ENCODE results near the gene DGKQ. TPM values are rescaled to one million over a fixed set of nuclear protein-coding genes. Genes with fewer than 3 reads are reported as not detected.

DGKQ gene
- total and polyA plus RNA-seq, 9 of the 15 experiments (the other 6 are each of a cell fraction or from before 2014, with no cell fraction given) = 0.17 to 22.0 (median 5.6) TPM

GRCh38 chr4:993111-994029 lies 20.0 kb upstream of the DGKQ start, which contains the start of gene SLC26A1 (continued):
- TF ChIP-seq DMBX1 (CRISPR knock-in tag; IDR thresholded peaks at IDR 0.05; ENCODE audit: borderline replicate concordance) = 0 out of 2 replicates have a peak, but pooled peaks have one; percentile 37
- TF ChIP-seq POLR2G (IDR thresholded peaks at IDR 0.05; ENCODE audit: low read depth, low read length) = peak; percentile 73
- peak; percentile 28 for TF ChIP-seq CHD1 (IDR thresholded peaks at IDR 0.05; ENCODE audit: low read length)
- TF ChIP-seq WHSC1 (IDR thresholded peaks at IDR 0.05; ENCODE audit: low read length) = peak; percentile 82
- TF ChIP-seq TAF1 (IDR thresholded peaks at IDR 0.05; ENCODE audit: control insufficient read depth, extremely low read depth, insufficient read depth, low read length, severe bottlenecking) = peak; percentile 34
- TF ChIP-seq MECOM (CRISPR knock-in tag; IDR thresholded peaks at IDR 0.05) = 0 out of 2 replicates have a peak, but pooled peaks have one; percentile 6
- TF ChIP-seq MAFK (IDR thresholded peaks at IDR 0.05; ENCODE audit: low read length) = peak; percentile 90

- no peaks in the 10 kb centered on the region; the same call in 1 of the 2 replicates for H3K9me3 ChIP-seq (replicated peaks; ENCODE audit: control insufficient read depth, insufficient read depth, low read depth, low read length)
- peak; percentile 70 to 94 (median 78) for DNase-seq (ENCODE audit: extremely low read depth in 1 of 4, low spot score in 3 of 4)
- peak; percentile 99 for FAIRE-seq
- H3K27ac ChIP-seq (ENCODE audit: extremely low read depth, low read depth, low read length) = peak overlapping the region; percentile 82
- no peaks in the 10 kb centered on the region for H3K9me1 ChIP-seq (ENCODE audit: control insufficient read depth, insufficient read depth, low read length)
- H2AFZ ChIP-seq (ENCODE audit: low read depth, low read length) = peak overlapping the region; percentile 84
- no peaks in the 10 kb centered on the region for H3K27me3 ChIP-seq (ENCODE audit: control insufficient read depth in 2 of 2, insufficient read depth in 2 of 2, low read length in 2 of 2)
- H3K9ac ChIP-seq (ENCODE audit: insufficient read depth in 1 of 2, low read depth in 2 of 2, low read length in 2 of 2) = peak overlapping the region; percentile 75 to 96
- H3K4me2 ChIP-seq (ENCODE audit: insufficient read depth, low read length) = peak overlapping the region; percentile 82
- peak overlapping the region; percentile 24 for H3K4me3 ChIP-seq
- intact Hi-C loops (cut with micrococcal nuclease) (loop anchor here (10.0 kb wide), 1 partner anchor 52 kb away; no protein-coding TSS in a partner anchor), in situ Hi-C loops (cut with MboI) (no loop called here)
- no TSS peak for BruUV-seq (replicated peaks)
- CTCF ChIA-PET (ENCODE audit: low intra/inter-chr PET ratio) = no interaction called here
- ATAC-seq = peak; percentile 76
- peaks cover 40 to 95% of the 10 kb centered on the region in 2 experiments for H3K4me1 ChIP-seq (replicated peaks in 1 of 2; ENCODE audit: control insufficient read depth in 2 of 2, insufficient read depth in 2 of 2, low read length in 2 of 2)
- peaks cover 22% of the 10 kb centered on the region; the same call in 1 of the 3 replicates for H3K36me3 ChIP-seq (ENCODE audit: control insufficient read depth, insufficient read depth, low read length)
- POLR2A ChIA-PET = interaction anchor here (0.6 to 1.0 kb wide), 3 partner anchors 12 to 726 kb away, joined by 3 to 4 read pairs (median 4); no protein-coding TSS in a partner anchor
- 16% methylated on average over 24 of the region's 25 CpGs for WGBS (ENCODE audit: insufficient coverage, low coverage, missing lambda C conversion rate)
- no peaks in the 10 kb centered on the region for H4K20me1 ChIP-seq (replicated peaks; ENCODE audit: control insufficient read depth, insufficient read depth, low read length)
- H3K79me2 ChIP-seq (ENCODE audit: control insufficient read depth, insufficient read depth, low read length) = peaks cover 26% of the 10 kb centered on the region; the same call in 2 of the 3 replicates
- TF ChIP-seq ERF (CRISPR knock-in tag; IDR thresholded peaks at IDR 0.05) = 0 out of 2 replicates have a peak, but pooled peaks have one; percentile 29
- no peak; the same call in 1 of the 2 replicates for TF ChIP-seq PHB (CRISPR knock-in tag; IDR thresholded peaks at IDR 0.05)
- no peak for TF ChIP-seq NCOA1 (IDR thresholded peaks at IDR 0.05; ENCODE audit: low read depth)
- TF ChIP-seq POLR2AphosphoS5 (IDR thresholded peaks at IDR 0.05; ENCODE audit: control insufficient read depth, insufficient read depth, low read depth, low read length) = peak; percentile 66; the same call in 1 of the 2 replicates
- 0 out of 3 replicates have a peak, but pooled peaks of 1 of the 2 experiments have one; percentile 18 for TF ChIP-seq CBX3 (IDR thresholded peaks at IDR 0.05; ENCODE audit: borderline replicate concordance in 1 of 2, low read length in 2 of 2)
- TF ChIP-seq ZFP36 (IDR thresholded peaks at IDR 0.05; ENCODE audit: low read depth, low read length, partially characterized antibody) = peak; percentile 20
- no peak; the same call in 1 of the 2 replicates for TF ChIP-seq HNRNPL (IDR thresholded peaks at IDR 0.05; ENCODE audit: low read depth, low read length)
- no peak for TF ChIP-seq ZBTB8A (IDR thresholded peaks at IDR 0.05; ENCODE audit: partially characterized antibody)
- peak; percentile 75 for TF ChIP-seq POLR2A (conservative IDR thresholded peaks at IDR 0.05)
- TF ChIP-seq ETV6 (IDR thresholded peaks at IDR 0.05; ENCODE audit: borderline replicate concordance in 1 of 2, low read depth in 2 of 2, low read length in 1 of 2) = no peak; a peak in 1 of 4 replicates
- TF ChIP-seq ETV6 (CRISPR knock-in tag; IDR thresholded peaks at IDR 0.05; ENCODE audit: borderline replicate concordance) = no peak
- peak; percentile 54 for TF ChIP-seq RNF2 (IDR thresholded peaks at IDR 0.05)
- no peak for TF ChIP-seq ZNF766 (CRISPR knock-in tag; conservative IDR thresholded peaks at IDR 0.05)
Measured at GRCh38 chr4:992297-993110, 19.1 kb upstream of the DGKQ start.
